Measurements from ENCODE around the gene FAM200B.

DNA sequence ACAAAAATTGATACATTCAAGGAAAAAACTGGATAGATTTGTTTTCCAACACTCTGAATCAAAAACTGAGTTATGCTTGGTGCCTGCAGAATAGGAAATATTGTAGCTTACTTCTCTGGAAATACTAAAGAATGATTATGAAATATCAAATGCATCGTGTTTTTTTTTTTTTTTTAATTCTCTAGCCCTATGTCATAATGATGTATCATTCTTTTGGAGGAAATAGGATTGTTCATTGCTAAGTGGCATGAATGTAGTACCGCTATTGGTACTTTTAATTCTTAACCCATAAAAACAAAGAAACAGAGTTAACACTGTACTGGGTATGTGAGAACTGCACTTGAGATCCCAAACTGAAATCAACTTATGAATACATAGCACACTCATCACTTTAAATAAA, 7.6 kb upstream of the FAM200B start:
- TF ChIP-seq, protein P1, sequence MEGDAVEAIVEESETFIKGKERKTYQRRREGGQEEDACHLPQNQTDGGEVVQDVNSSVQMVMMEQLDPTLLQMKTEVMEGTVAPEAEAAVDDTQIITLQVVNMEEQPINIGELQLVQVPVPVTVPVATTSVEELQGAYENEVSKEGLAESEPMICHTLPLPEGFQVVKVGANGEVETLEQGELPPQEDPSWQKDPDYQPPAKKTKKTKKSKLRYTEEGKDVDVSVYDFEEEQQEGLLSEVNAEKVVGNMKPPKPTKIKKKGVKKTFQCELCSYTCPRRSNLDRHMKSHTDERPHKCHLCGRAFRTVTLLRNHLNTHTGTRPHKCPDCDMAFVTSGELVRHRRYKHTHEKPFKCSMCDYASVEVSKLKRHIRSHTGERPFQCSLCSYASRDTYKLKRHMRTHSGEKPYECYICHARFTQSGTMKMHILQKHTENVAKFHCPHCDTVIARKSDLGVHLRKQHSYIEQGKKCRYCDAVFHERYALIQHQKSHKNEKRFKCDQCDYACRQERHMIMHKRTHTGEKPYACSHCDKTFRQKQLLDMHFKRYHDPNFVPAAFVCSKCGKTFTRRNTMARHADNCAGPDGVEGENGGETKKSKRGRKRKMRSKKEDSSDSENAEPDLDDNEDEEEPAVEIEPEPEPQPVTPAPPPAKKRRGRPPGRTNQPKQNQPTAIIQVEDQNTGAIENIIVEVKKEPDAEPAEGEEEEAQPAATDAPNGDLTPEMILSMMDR (IDR thresholded peaks at IDR 0.05), result no peak
- TF ChIP-seq POLR2A (IDR thresholded peaks at IDR 0.05) (no peak), EP300 (IDR thresholded peaks at IDR 0.05) (no peak)
